Muscle layer of duodenum (tissue), 2 donors: ENCODE measurements around the gene AGBL3.
A peak's percentile ranks its signal among the peaks of the same experiment; 100 is the strongest.
"Not testable (repeated sequence)": the region's sequence is repeated elsewhere in the genome, so short reads cannot be mapped to it uniquely, and the experiment has no call there.

Source experiments
- H3K27ac ChIP-seq: one replicate; pipeline ENCODE4 v1.7.0; 2013; ENCODE audit warnings: mild to moderate bottlenecking, low read length
- H3K27me3 ChIP-seq: one replicate; pipeline ENCODE4 v1.7.0; 2013; ENCODE audit warnings: low read depth, mild to moderate bottlenecking, control low read depth, low read length
- H3K36me3 ChIP-seq, 2 donors: one replicate each; pipeline ENCODE4 v1.7.0; 2013; ENCODE audit warnings: low read length in 2 of 2, control low read depth in 1 of 2, mild to moderate bottlenecking in 1 of 2; ENCODE audit not compliant: insufficient read depth in 2 of 2, control insufficient read depth in 1 of 2
- H3K4me1 ChIP-seq, 2 donors: one replicate each; pipeline ENCODE4 v1.7.0; 2013; ENCODE audit warnings: low read length in 2 of 2, mild to moderate bottlenecking in 2 of 2, control low read depth in 1 of 2, moderate library complexity in 1 of 2; ENCODE audit not compliant: insufficient read depth in 2 of 2, control insufficient read depth in 1 of 2
- H3K4me3 ChIP-seq, 2 donors: one replicate each; pipeline ENCODE4 v1.7.0; 2013; ENCODE audit warnings: low read length in 2 of 2, low read depth in 1 of 2, mild to moderate bottlenecking in 1 of 2
- H3K9me3 ChIP-seq, 2 donors: one replicate each; pipeline ENCODE4 v1.7.0; 2013; ENCODE audit warnings: low read length in 2 of 2, control low read depth in 1 of 2, mild to moderate bottlenecking in 1 of 2; ENCODE audit not compliant: control insufficient read depth in 1 of 2
- donor health status: healthy.

AGBL3 gene

DNA sequence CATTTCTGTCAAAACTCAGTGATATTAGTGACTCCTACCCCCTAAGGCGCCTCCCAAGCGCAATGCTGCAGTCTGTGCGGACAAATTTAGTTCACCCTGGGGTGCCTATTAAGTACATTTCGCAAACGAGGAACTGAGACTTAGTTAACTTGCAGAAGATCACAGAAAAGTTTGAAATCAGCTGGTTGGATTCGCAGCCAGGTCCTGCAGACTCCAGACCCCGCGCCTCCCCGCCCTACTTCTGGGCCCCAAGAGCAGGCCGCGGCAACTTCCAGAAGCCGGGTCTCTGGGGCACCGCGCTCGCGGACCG, 183.6 kb downstream of the AGBL3 start:
- H3K4me1 ChIP-seq = peaks cover 0 to 43% of the 10 kb centered on the region in 2 donors
- H3K4me3 ChIP-seq = peak overlapping the region; percentile 83 to 94
- H3K9me3 ChIP-seq = no peaks in the 10 kb centered on the region

DNA sequence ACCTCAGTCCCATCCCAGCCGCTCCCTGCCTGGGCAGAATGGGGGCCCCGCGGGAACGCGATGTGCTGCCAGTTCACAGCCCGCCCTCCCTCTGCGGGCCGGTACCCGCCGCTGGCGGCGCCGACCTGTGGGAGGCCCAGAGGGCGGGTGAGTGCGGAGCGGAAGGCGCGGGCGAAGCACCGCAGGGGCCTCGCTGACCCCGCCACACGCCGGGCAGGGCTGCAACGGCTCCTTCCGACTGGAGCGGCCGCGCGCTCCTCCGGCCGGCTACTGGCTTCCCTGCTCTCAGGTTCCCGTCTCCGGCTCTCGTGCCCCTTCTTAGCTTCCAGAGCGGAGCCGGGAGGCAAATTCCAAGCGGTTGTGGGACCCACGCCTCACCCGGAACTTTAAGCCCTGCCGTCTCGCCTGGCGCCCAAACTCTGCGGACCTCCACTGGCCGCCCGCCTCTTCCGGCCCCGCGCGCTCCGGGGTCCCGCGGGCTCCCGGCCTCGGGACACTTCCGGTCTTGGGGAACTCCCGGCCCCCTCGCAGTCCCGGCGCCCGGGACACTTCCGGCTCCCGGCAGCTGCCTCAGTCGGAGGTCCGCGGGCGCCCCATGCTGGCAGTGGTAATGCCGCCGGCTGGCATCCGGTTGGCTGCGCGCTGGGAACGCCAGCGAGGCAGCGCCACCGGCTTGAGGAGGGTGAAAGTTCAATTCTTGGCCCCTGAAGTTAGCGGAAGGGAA, 184.1 kb downstream of the AGBL3 start, which contains the start of gene CYREN:
Gene CYREN (minus strand): TSS at position 434 of the 724 bp plus-strand sequence. CDS start 1,785 bp downstream, outside the sequence.
- Histone ChIP-seq H3K27ac (peak within 1 kb of the TSS; percentile 84), H3K9me3 (no peaks in the 10 kb centered on the region), H3K27me3 (no peaks in the 10 kb centered on the region), H3K4me1 (peaks cover 0 to 42% of the 10 kb centered on the region in 2 donors), H3K36me3 (peaks cover 16 to 22% of the 10 kb centered on the region in 2 donors), H3K4me3 (peak within 1 kb of the TSS; percentile 83 to 94)

More for the DNA sequence above, 183.6 kb downstream of the AGBL3 start:
- peaks cover 16 to 27% of the 10 kb centered on the region in 2 donors for H3K36me3 ChIP-seq
- peak overlapping the region; percentile 84 for H3K27ac ChIP-seq
- no peaks in the 10 kb centered on the region for H3K27me3 ChIP-seq

DNA sequence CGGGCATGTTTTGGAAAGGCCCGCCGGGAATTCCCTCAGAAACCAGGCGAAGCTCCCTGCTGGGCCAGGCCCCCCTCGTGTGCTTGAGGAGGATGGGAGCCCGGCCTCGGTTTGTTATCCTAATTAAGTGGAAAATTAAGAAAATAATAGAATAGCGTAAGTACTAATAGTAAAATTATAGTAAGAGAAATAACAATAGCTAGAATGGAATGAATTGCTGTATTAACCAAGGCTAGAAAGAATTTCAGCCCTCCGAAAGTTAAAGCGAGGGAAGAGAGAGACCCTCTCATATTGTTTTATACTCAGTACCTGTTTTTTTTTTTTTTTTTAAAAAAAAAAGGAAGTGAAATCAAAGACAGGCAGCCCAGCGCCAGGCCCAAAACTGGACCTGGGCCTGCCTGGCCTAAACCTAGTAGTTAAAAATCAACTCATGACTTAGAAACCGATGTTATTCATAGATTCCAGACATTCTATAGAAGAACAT, 184.7 kb downstream of the AGBL3 start:
- Histone ChIP-seq H3K4me1 (peaks cover 0 to 36% of the 10 kb centered on the region in 2 donors), H3K27ac (peak overlapping the region; percentile 84), H3K36me3 (peaks cover 12 to 16% of the 10 kb centered on the region in 2 donors), H3K4me3 (peak overlapping the region; percentile 42 to 94)
- H3K27me3 ChIP-seq, H3K9me3 ChIP-seq: not testable (repeated sequence)

DNA sequence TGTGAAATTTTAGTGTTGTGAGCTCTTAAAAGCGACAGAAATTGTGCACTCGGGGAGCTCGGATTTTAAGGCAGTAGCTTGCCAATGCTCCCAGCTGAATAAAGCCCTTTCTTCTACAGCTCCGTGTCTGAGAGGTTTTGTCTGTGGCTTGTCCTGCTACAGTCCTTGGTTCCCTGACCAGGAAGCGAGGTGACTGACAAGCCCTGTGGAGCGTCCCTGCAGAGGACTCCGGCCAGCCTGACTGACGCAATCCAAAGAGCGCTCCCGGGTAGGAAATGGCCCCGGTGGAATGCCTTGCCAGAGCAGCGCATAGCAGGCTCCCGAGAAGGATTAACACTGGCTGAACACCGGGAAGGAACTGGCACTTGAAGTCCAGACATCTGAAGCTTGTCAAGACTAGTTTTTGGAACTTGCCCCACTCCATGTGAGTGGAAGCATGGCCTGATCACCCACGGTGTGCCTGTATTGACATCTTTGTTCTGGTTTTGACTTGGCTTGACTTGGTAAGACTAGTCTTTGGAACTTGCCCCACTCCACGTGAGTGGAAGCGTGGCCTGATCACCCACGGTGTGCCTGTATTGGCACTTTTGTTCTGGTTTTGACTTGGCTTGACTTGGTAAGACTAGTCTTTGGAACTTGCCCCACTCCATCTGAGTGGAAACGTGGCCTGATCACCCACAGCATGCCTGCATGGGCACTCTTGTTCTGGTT, 185.4 kb downstream of the AGBL3 start:
- not testable (repeated sequence) for H3K36me3 ChIP-seq, H3K27me3 ChIP-seq, H3K4me3 ChIP-seq, H3K9me3 ChIP-seq
- Histone ChIP-seq H3K4me1 (peaks cover 0 to 30% of the 10 kb centered on the region in 2 donors), H3K27ac (peak overlapping the region; percentile 49)

DNA sequence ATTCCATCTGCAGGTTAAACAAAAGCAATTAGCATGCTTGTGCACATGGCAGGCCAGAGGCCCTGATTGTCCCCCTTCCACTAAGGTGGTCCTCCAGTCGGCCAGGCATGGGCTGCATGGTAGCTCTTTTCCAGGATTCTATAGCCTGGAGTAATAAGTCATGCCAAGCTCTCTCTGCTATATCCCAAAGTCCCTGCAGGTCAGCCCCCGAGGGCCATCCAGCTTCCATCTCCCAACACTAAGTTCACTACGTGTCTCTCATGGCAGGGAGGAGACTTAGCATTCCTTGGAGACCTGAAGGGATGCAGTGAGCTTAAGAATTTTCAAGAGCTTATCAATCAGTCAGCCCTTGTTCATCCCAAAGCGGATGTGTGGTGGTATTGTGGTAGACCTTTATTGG, 187.6 kb downstream of the AGBL3 start:
- not testable (repeated sequence) for H3K36me3 ChIP-seq, H3K9me3 ChIP-seq, H3K27ac ChIP-seq, H3K27me3 ChIP-seq, H3K4me3 ChIP-seq
- peaks cover 0 to 13% of the 10 kb centered on the region in 2 donors for H3K4me1 ChIP-seq

DNA sequence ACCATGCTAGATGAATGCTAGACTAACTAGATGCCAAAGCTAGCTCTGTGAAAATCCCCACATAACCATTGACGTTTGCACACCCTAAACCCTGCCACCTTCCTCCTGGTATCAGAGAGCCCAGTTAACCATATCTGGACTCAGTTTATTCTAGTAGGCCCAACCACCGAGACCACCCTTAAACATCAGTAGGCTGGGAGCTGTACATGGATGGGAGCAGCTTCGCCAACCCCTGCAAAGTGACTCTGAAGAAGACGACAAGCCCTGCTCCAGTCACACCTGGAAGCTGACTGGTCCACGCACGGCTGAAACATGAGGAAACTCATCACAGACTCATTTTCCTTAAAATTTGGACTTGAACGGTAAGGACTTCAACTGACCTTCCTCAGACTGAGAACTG, 188.6 kb downstream of the AGBL3 start:
- no peak overlapping the region for H3K4me3 ChIP-seq
- H3K4me1 ChIP-seq = peaks cover 0 to 4% of the 10 kb centered on the region in 2 donors
- no peaks in the 10 kb centered on the region for H3K36me3 ChIP-seq
- no peaks in the 10 kb centered on the region for H3K27me3 ChIP-seq
- peaks cover 0 to 7% of the 10 kb centered on the region in 2 donors for H3K9me3 ChIP-seq
- no peak overlapping the region for H3K27ac ChIP-seq

DNA sequence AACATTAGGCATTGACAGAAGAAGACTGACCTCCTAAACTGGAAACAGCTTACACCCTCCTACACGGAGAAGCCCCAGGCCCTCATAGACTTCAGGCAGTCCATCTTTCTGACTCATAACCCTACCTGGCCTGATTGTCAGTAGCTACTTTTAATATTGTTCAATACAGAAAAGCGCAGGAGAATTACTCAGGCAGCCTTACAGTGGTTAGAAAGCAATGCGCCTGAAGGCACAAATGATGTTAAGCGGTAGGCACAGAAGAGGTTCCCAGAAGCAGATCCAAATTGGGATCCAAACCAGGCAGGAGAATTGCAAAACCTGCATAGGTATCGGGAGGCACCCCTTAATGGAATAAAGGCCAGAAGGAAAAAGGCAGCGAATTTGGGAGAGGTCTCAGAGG, 189.6 kb downstream of the AGBL3 start:
- Histone ChIP-seq H3K9me3 (peaks cover 2 to 10% of the 10 kb centered on the region in 2 donors), H3K36me3 (peaks cover 0 to 3% of the 10 kb centered on the region in 2 donors), H3K4me3 (no peak overlapping the region), H3K4me1 (peaks cover 0 to 4% of the 10 kb centered on the region in 2 donors), H3K27me3 (no peaks in the 10 kb centered on the region), H3K27ac (no peak overlapping the region)

DNA sequence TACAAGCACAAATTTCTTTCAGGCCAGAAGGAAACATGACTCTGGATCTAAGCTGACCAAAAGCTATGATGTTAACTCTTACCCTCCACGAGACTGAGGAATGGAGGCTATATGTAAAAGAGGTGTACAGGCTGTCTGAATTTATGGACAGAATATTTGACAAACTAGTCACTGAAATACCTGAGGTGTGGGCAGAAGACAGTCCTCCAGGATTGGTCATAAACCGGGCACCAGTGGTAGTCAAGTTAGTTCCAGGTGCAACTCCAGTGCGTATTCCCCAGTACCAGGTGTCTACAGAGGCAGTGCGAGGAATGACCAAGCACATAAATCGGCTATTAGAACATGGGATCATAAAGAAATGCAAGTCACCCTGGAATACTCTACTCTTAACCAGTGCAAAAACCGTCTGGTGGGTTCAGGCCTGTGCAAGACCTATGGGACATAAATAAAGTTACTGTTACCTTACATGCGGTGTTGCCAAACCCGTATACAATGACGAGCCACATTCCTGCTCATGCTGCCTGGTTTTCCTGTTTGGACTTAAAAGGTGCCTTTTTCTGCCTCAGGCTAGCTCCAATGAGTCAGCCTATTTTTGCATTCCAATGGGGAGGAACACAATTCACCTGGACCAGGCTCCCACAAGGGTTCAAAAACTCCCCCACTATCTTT, 190.9 kb downstream of the AGBL3 start:
- Histone ChIP-seq H3K27me3 (no peaks in the 10 kb centered on the region), H3K27ac (no peak overlapping the region), H3K9me3 (peaks cover 10 to 21% of the 10 kb centered on the region in 2 donors), H3K4me3 (no peak overlapping the region), H3K36me3 (peaks cover 0 to 16% of the 10 kb centered on the region in 2 donors), H3K4me1 (no peaks in the 10 kb centered on the region)

DNA sequence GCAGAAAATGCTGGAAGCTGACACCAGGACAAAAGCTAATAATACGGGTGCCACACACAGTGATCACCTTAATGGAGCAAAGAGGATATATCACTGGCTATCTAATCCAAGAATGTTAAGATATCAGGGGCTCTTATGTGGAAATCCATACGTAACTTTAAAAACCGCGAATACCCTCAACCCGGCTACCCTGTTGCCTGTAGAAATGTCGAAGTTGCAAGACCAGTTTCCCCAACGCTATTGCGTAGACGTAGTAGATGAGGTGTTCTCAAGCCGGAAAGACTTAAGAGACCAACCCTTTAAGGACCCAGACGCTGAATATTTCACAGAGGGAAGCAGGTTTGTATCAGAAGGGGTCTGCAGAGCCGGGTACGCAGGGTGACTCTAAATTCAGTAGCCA, 192.1 kb downstream of the AGBL3 start:
- no peak overlapping the region for H3K4me3 ChIP-seq
- H3K9me3 ChIP-seq = peaks cover 14 to 25% of the 10 kb centered on the region in 2 donors
- H3K36me3 ChIP-seq = peaks cover 3 to 27% of the 10 kb centered on the region in 2 donors
- H3K27me3 ChIP-seq = no peaks in the 10 kb centered on the region
- no peak overlapping the region for H3K27ac ChIP-seq
- H3K4me1 ChIP-seq = no peaks in the 10 kb centered on the region

DNA sequence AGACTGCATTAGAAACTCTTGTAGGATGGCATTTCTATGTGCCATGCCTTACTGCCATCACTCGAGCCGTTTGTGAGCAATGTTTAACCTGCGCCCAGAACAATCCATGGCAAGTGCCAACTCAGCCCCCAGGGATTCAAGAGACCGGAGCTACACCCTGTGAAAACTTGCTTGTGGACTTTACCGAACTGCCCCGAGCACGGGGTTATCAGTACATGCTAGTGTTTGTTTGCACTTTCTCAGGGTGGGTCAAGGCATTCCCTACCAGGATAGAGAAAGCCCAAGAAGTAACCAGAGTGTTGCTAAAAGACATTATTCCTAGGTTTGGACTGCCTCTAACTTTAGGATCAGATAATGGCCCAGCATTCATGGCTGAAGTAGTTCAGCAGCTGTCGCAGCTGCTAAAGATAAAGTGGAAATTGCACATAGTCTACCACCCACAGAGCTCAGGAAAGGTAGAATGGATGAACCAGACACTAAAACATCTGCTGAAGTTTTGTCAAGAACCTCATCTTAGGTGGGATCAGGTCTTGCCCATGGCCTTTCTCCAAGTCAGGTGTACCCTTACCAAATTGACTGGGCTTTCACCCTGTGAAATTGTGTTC, 193.1 kb downstream of the AGBL3 start:
- H3K4me1 ChIP-seq = no peaks in the 10 kb centered on the region
- H3K9me3 ChIP-seq = peaks cover 14 to 25% of the 10 kb centered on the region in 2 donors
- peaks cover 9 to 38% of the 10 kb centered on the region in 2 donors for H3K36me3 ChIP-seq
- H3K27ac ChIP-seq = no peak overlapping the region
- H3K27me3 ChIP-seq = no peaks in the 10 kb centered on the region
- no peak overlapping the region for H3K4me3 ChIP-seq

DNA sequence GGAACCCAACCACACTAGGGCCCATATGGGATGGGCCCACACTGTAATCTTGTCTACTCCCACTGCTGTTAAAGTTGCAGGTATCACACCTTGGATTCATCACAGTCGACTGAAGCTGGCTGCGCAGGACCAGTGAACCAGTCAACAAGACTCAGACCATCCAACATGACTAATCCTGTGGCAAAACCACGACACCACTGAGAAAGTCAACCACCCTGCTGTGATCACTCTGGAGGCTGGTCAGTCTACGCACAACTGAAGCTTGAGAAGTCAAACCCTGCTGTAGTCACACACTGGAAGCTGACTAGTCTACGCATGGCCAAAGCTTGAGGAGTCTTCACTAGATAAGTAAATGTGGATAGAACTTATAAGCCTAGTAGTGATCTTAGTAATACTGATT, 193.8 kb downstream of the AGBL3 start:
- H3K27me3 ChIP-seq = no peaks in the 10 kb centered on the region
- H3K27ac ChIP-seq = no peak overlapping the region
- peaks cover 10 to 44% of the 10 kb centered on the region in 2 donors for H3K36me3 ChIP-seq
- no peak overlapping the region for H3K4me3 ChIP-seq
- peaks cover 14 to 25% of the 10 kb centered on the region in 2 donors for H3K9me3 ChIP-seq
- H3K4me1 ChIP-seq = no peaks in the 10 kb centered on the region
